Embryonic facial prominence (tissue), 1 donor: ENCODE measurements around the gene CHERP.
"Not testable (repeated sequence)": the region's sequence is repeated elsewhere in the genome, so short reads cannot be mapped to it uniquely, and the experiment has no call there.

ENCODE experiments used
- DNase-seq: peaks from one replicate; pipeline ENCODE4 v3.0.0-alpha.2; 2016; ENCODE audit errors: extremely low spot score

Gene CHERP

DNA sequence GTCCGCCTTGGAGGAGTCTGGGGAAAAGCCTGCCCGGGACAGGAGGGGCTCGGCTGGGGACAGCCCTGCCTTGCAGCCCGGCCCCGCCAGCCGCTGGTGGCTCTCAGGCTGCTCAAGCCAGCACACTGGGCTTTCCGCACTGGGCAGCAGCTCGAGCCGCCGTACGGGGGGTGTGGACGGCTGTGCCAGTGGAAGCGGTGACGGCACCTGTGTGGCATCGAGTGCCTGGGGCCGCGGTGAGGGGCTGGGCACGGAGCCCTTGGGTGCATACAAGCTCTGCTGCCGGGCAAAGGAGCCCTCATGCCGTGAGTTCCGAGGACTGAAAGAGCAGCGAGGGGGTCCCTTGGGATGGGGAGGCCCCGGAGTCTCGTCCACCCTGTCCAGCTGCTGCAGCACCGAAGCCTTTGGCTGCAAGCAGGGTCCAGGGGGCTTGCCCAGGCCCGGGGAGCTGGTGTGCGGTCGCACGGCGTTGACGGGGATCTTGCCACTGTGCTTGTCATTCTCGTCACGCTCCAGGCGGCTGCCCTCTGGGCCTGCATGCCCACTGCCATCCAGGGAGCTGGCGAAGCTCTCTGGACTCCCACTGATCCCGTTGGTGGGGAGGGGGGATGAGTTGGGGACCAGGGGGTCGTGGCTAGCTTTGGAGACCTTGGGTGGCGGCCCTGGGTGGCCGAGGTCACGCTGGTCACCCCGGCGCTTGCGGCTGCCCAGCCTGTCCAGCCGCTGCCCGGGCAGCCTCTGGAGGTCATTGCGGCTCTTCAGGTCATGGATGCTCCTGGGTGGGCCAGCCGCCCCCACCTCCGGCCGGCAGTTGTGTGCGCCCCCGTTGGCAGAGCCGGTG lies 34.7 kb upstream of the CHERP start:
- DNase-seq = no peak

DNA sequence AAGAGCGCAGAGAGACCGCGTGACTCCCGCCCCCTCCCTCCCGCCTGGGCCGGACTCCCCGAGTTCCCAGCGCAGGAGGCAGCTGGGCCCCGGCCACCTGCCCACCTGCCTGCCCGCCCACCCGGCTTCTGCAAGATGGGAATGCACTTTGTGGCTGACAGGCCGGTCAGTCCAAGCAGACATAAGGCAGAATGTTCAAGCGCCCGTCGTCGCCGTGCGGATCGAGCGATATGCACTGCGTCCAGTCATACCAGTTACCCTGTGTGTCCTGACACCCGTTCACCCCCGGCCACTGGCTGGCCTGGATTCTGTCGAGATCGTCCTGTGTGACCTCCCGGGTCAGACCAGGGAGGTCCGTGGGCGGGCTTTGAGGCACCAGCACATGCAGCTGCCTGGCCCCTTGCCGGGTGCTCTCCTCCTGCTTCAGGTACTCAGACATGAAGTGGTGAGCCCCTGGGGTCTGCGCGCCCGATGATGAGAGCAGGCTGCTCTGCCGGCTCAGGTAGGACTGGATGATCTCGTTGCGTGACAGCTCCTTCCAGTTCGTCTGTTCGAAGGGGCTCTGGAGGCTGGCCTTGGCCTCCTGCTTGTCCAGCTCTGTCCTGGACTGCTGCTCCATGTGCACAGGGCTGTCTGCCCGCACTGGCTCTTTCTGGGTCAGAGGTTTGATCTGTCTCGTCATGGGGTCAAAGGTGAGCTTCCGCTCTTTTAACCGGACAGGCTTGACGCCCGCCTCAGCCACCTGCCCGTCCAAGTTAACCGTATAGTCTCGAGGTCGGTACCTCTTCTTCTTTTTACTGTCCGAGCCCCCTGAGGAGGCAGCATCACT lies 33.8 kb upstream of the CHERP start:
- no peak for DNase-seq

DNA sequence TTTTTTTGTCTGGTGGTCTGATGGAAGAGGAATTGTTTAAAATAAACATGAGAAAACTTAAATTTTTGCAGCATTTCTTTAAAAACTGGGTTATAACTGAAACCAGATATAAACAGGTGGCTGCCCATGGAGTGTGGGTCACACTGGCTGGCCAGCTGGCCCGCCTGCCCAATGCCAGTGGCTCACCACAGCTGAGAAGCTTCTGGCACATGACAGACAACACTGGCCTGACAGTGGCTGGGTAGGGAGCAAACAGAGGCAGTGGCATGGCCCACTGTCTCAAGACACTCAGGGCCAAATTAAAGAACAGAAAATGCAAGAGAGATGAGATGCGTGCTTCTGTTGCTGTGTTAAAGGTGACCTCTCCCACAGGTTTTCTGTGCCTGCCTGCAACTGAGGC lies 33.0 kb upstream of the CHERP start:
- DNase-seq = no peak

DNA sequence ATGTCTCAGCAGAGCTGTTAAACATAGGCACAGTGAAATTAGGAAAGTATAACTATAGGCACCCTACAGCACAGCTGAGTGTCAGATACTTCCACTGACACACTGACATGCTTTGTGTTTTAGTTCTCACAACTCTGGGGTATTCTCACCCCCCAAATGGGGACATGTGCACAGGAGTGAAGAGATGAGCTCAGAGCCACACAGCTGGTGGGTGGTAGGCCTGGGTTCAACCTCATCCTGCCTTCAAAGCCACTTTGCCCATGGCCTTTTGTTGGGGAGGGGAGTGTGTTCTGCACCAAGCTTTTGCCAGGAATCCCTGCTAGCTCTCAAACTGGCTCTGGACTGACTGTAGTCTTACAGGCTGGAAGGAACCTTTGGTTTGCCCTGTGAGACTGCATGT lies 31.7 kb upstream of the CHERP start:
- DNase-seq = no peak

DNA sequence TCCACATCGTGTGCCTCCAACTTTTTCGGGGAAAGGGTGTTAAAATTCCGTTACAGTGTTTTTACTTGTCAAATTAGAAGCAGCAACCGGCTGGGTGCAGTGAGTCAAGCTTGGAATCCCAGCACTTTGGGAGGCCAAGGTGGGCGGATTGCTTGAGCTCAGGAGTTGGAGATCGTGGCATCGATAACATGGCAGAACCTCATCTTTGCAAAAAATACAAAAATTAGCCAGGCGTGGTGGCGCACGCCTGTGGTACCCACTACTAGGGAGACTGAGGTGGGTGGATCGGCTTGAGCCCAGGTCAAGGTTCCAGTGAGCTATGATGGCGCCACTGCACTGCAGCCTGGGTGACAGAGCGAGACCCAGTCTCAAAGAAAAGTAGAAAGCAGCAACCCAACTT lies 31.1 kb upstream of the CHERP start:
- DNase-seq = no peak

DNA sequence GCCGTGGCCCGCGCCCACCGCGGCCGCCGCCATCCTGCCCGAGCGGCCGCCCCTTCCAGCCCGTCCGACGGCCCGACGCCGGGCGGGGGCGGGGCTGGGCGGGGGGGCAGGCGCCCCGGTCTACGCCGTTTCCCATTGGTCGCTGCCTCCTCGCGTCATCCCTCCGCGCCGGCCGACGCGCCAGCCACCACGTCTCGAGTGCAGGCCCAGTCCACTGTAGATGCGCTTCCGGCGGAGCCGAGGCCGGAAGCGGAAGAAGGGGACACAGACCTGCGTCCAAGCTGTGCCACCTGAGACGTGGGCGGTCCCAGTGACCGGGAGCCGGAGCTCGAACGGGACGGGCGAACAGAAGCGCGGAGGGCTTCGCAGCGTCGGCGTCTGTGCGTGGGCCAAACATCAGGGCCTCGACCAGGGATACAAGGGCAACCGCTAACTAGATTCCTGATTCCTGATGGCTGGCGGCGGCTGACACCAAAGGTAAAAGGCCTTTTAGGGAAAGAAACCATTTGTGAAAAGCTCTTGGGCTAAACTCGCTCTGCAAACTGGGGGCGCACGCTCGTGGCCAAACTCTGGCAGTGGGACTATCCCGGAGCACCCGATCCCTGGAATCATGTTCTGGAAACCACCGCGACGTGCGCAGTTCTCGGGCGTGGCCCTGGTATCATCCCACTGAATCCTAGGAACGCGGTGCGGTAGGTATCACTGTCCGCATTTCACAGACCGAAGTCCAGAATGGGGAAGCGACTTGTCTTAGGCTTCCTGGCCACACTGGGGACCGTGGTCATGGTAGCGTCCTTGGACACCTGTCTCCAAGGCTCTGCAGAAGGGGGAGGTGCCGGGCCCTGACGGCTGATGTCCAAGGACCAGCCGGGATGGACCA lies 30.3 kb upstream of the CHERP start, which contains the start of gene SLC35E1:
TSS of gene SLC35E1 (minus strand) at position 84 of the 880 bp plus-strand sequence. CDS start at position 33, 51 bp downstream.
- peak; percentile 87 for DNase-seq

DNA sequence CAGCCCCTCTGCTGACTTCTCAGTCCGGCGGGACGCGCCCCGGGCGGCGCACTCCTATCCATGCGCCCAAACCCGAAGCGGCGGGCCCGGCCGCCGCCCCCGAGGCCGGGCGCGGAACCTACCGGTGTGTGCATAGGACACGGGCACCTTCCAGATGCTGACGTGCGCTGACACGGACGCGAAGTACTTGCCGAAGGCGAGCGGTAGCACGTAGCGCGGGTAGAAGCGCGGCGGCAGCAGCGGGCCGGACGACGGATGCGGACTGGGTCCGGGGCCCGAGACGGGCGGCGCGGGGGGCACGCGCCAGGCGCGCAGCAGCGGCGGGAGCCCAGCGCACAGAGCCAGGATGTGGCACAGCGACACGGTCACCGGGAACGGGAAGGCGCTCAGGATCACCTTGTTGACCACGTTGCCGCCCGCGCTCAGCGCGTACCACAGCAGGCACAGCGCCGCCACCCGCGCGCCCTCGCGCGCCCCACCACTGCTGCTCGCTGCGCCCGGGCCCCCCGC lies 29.6 kb upstream of the CHERP start:
- DNase-seq = no peak

DNA sequence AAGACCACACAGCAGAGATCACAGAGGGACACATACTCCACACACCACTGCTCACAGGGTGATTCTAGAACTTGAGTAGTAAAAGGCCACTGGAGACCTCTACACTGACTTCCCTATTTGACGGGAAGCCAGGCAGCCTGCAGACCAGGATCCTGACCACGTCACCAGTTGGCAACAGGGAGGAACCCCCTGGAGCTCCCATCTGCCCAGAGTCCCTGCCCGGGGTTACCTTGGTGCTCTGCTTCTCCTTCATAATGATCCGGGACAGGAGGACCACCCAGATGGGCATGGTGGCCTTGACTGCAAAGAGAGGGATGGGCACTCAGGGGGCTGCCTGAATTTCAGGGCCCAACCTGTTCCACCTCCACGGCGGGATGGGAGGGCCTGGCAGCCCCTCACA lies 29.0 kb upstream of the CHERP start:
- no peak for DNase-seq

DNA sequence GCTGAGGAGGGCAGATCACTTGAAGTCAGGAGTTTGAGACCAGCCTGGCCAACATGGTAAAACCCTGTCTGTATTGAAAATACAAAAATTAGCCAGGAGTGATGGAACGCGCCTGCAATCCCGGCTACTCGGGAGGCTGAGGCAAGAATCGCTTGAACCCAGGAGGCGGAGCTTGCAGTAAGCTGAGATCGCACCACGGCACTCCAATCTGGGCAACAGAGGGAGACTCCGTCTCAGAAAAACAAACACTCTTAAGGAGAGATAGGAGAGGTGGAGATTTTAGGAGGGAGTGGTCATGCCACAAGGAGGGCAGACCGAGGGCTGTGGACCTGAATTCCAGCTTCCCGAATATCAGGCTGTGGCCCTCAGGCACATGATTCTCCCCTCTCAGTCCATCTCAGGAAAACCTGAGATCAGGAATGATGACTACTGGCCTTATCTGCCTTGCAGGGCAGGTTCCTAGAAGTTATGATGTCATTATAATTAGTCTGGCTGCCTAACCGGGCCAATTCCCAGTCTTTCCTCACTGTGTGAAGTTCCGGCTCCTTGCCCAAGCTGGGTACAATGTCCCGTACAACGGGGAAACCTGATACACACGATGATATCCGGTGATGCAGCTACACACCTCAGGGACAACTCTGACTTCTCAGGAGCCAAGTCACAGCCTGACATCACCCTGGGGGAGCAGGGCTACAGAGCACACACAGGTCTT lies 27.5 kb upstream of the CHERP start:
- no peak for DNase-seq

DNA sequence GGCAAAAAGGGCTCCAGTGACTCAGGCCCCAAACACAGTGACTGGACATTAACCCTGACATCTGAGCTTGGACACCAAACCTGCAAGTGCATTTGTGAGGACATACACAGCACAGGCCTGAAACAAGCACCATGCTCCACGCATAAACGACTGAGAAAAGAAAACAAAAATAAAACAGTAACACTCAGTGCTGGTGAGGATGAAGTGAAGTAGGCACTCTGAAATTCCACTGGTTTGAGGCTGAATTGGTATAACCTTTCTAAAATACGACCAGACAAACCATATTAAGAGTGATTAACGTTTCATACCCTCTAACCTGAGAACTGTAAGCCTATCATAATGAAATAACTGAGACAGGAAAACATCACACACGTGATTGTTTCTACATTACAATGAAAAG lies 24.5 kb upstream of the CHERP start:
- DNase-seq = no peak

DNA sequence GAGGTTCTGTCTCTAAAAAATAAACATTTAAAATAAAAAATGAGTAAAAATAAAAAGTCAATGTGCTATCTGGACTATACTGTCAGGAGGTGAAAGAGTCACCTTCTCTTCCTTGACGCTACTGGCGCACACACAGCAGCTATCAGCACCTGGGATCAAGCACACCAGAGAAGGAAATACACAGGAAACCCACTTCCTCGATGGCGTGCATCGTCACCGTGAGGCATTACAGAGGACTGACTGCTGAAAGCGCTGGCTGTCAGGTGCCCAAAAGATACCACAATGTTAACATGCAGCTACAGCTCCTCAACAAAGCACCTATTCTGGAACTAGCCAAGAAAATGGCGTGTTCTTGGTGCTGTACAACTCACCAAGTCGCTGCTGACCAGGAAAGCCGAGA lies 23.9 kb upstream of the CHERP start:
- no peak for DNase-seq

DNA sequence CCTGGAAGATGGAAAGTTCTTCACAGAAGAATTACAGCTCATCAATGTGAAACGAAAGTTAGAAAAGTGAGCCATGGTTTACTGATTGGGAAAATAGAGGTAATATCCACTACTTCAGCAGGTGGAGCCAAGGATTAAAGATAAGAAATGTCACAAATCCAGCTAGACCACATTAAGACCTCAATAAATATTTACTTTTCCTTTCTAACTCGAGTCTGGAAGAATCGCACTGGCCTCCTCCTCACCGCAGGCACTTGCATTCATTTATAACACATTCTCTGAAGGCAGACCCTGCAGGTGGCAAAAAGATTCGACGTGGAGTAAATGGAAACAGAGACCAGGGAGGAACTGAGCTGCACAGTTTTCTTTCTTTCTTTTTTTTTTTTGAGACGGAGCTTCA lies 22.6 kb upstream of the CHERP start:
- DNase-seq = no peak

DNA sequence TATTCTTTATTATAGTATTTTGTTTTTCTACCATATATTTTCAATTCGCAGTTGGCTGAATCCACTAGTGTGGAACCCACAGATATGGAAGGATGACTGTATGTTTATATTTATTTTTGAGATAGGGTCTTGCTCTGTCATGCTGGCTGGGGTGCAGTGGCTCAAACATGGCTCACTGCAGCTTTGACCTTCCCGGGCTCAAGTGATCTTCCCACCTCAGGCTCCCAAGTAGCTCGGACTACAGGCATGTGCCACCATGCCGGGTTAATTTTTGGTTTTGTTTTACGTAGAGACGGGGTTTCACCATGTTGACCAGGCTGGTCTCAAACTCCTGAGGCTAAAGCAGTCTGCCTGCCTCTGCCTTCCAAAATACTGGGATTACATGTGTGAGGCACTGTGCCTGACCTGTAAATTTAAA lies 20.4 kb upstream of the CHERP start:
- DNase-seq = no peak

DNA sequence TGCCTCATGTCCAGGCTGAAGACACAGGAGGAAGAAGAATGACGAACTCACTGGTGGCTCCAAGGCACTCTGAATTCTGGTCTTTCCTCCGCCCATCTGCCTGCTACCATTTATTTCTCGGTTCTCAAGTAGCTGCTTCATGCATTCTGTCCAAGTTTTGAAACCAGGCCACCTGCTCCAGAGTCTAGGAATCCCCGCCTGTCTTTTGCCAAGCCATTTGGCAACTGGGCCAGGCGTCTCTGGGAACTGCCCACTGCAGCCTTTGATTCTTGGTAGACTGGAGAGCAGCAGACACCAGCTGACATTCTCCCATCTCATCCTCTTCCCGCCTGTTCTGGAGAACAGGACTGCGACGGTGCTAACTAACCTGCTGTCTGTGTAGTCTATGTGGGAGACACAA lies 19.1 kb upstream of the CHERP start:
- DNase-seq = no peak

DNA sequence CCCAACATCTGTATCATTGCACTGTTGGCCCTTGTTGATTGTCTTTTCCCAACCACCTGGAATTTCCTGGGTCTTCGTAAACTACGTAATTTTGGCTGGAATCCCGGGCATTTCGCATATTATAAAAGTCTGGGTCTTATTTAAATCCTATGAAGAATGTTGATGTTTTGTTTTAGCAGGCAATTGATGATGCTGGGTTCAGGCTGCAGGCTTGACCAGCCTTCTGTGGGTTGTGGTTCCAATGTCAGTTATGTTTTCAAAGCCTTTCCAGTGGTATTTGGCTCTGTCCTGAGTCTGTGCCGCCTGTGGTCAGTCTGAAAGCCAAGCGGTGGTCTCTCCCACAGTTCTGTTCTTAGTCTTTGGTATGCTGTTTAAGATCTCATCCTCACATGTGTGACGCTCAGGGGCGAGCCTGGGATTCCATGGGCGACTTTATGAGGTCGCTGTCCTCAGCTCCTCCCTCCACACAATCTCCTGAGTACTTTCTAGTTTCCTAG lies 17.6 kb upstream of the CHERP start:
- no peak for DNase-seq

DNA sequence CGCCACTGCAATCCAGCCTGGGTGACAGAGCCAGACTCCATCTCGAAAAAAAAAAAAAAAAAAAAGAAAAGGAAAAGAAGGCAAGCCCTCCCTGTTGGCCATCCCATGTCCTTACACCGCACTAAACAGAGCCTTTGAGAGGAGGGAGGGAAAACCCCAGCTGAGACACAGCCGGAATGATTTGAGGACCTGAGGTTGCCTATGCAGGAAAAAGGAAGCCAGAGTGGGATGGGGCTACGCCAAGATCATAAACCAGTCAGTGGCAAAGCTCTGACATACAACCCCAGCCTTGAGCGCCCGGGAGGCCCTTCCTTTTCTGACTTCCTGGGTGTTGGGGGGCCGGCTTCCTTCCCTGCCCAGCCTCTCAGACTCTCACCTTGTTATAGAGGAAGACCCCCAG lies 12.5 kb upstream of the CHERP start:
- DNase-seq = no peak

DNA sequence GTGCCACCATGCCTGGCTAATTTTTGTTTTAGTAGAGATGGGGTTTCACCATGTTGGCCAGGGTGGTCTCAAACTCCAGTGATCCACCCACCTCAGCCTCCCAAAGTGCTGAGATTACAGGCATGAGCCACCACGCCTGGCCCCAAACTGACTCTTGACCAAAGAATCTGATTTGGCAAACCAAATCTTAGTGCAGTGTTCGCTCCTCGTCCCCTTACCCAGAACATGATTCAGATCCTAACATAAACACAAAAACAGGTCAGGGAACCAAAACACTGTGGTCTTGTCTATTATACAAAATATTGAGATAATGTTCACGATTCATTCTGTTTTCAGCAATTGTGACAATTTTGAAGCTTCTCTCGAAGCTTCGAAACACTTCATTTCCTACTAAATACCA lies 9.7 kb upstream of the CHERP start:
- not testable (repeated sequence) for DNase-seq

DNA sequence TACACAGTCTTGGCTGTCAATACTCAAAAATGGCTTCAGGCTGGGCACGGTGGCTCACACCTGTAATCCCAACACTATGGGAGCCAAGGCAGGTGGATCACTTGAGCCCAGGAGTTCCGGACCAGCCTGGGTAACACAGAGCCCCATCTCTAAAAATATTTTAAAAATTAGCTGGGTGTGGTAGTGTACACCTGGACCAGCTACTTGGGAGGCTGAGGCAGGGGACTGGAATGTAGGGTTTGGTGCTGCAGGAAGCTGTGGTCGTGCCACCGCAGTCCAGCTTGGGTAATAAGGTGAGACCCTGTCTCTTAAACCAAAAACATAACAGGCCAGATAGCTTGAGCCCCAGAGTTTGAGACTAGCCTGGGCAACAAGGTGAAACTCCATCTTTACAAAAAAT lies 6.7 kb upstream of the CHERP start:
- DNase-seq = no peak

DNA sequence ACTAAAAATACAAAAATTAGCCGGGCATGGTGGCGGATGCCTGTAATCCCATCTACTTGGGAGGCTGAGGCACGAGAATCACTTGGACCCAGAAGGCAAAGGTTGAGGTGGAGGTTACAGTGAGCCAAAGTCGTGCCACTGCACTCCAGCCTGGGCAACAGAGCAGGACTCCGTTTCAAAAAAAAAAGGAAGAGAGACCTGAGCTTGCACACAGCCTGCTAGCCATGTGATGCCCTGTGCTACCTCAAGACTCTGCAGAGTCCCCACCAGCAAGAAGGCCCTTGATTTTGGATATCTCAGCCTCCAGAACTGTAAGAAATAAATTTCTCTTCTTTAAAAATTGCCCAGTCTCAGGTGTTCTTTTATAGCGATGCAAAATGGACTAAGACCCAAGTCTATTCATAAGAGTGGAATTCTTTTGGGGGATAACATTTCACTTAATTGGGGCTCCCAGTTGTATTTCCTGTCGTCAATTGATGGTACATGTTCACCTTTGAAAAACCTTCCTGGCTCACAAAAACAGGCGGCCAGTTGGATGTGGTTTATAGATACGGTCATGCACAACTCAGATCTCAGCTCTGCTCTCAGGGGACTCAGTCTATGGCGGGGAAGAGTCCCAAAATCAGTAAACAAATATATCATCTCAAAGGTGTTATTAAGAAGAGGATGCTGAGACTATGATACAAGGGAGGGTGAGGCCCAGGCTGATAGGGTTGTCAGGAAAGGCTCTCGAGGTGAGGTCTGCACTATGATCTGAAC lies 2.4 kb upstream of the CHERP start:
- no peak for DNase-seq

DNA sequence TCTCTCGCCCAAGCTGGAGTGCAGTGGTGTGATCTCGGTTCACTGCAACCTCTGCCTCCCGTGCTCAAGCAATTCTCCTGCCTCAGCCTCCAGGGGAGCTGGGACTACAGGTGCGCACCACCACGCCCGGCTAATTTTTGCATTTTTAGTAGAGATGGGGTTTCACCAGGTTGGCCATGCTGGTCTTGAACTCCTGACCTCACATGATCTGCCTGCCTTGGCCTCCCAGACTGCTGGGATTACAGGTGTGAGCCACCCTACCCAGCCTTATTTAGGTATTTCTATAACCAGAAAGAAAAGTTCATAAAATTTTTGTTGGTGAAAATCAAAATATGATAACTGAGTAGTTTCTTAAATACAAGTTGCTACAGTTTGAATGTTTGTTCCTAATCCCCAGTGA lies 1.5 kb upstream of the CHERP start:
- DNase-seq = not testable (repeated sequence)
